NCI-H2029 treated with DMSO at 0.1 percent for 48 hours (cell line): Measurements from ENCODE around the gene GPS1.
A peak's percentile ranks its signal among the peaks of the same experiment; 100 is the strongest.

Experiments
- DNase-seq: peaks from one replicate; lab custom pipeline; 2025; lab: John Stamatoyannopoulos, UW

The GPS1 gene

GRCh38 chr17:82014971-82015310 is 36.8 kb upstream of the GPS1 start:
- no peak for DNase-seq

- DNase-seq: no peak
Observed at GRCh38 chr17:82015311-82015971, 36.3 kb upstream of the GPS1 start.

- DNase-seq: no peak
Observed at GRCh38 chr17:82016061-82016874, 35.4 kb upstream of the GPS1 start.

GRCh38 chr17:82016875-82017459 is 34.7 kb upstream of the GPS1 start:
- DNase-seq: no peak

GRCh38 chr17:82017612-82018151 is 34.0 kb upstream of the GPS1 start:
- DNase-seq: no peak

GRCh38 chr17:82018152-82018988 is 33.3 kb upstream of the GPS1 start:
- DNase-seq: no peak

- DNase-seq: no peak
Observed at GRCh38 chr17:82018989-82019689, 32.6 kb upstream of the GPS1 start.

GRCh38 chr17:82019690-82020571 is 31.8 kb upstream of the GPS1 start:
- no peak for DNase-seq

- DNase-seq: no peak
Observed at GRCh38 chr17:82020572-82021106, 31.1 kb upstream of the GPS1 start.

GRCh38 chr17:82021107-82021899 is 30.4 kb upstream of the GPS1 start:
- no peak for DNase-seq

- DNase-seq: no peak
Observed at GRCh38 chr17:82021900-82022309, 29.8 kb upstream of the GPS1 start.

- no peak for DNase-seq
Observed at GRCh38 chr17:82022310-82022980, 29.3 kb upstream of the GPS1 start, which contains the start of gene CENPX. Gene CENPX, minus strand, starts transcription at chr17:82022878. Its CDS starts 17 bp downstream, at chr17:82022861.

GRCh38 chr17:82022981-82023446 is 28.7 kb upstream of the GPS1 start, which contains the start of gene LRRC45:
Gene LRRC45, plus strand, starts transcription at chr17:82023305. Its CDS starts 339 bp downstream, at chr17:82023644.
- peak; percentile 92 for DNase-seq

- no peak for DNase-seq
Observed at GRCh38 chr17:82023447-82024241, 28.1 kb upstream of the GPS1 start.

- no peak for DNase-seq
Observed at GRCh38 chr17:82024859-82025258, 26.8 kb upstream of the GPS1 start.

GRCh38 chr17:82025401-82026107 is 26.1 kb upstream of the GPS1 start:
- no peak for DNase-seq

- DNase-seq: no peak
Observed at GRCh38 chr17:82028246-82028645, 23.5 kb upstream of the GPS1 start.
